Hematopoietic multipotent progenitor cell (in vitro differentiated cells): Measurements from ENCODE around the gene KLKB1. TPM values are rescaled to one million over a fixed set of nuclear protein-coding genes. Genes with fewer than 3 reads are reported as not detected.

Experiments used
- DNase-seq, 3 donors: peaks; one replicate each; pipeline ENCODE4 v3.0.0-alpha.2; 2011 to 2015; ENCODE audit warnings: low read depth in 2 of 3, low spot score in 2 of 3
- total RNA-seq: library from RNA; depleted of rRNA; stranded (reverse); fragments of >200 nt; gene quantifications from one replicate; pipeline ENCODE4 v1.2.3, GENCODE V29; 2012

Gene KLKB1
- total RNA-seq, 1 donor: under 0.01 TPM

GRCh38 chr4:186304866-186305505, 77.7 kb downstream of the KLKB1 start:
- DNase-seq: no peak

DNA sequence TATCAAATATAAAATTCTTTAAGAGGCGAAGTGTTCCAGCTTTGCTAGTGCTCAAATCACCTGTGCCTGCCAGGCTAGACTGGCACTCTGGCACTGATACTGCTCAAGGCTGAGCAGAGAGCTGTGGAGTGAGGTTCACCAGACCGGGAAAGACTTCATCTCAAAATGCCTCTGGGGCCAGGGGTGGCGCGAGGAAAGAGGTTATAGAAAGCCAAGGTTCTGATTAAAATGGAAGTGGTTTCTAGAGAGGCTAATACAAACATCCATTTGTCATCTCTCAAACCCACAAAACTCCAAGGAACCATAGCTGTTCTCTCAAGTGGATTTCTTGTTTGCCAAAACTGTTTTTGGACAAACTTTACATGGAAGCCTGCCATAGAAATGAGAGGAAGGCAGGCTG, 80.2 kb downstream of the KLKB1 start:
- no peak for DNase-seq

- DNase-seq: no peak
These were observed 80.6 kb downstream of the KLKB1 start for GRCh38 chr4:186307916-186308315.

Other genes with a start within 250 kb of the KLKB1 start
- gene TLR3, start 158.4 kb upstream of the KLKB1 start, total RNA-seq: 3.2 TPM
- under 0.01 TPM for gene FAM149A, start 122.8 kb upstream of the KLKB1 start, total RNA-seq
- 21.0 TPM for gene CYP4V2, start 35.9 kb upstream of the KLKB1 start, total RNA-seq
- not detected for gene F11, start 38.7 kb downstream of the KLKB1 start, total RNA-seq